PC-9 (cell line): ENCODE results near the gene TRPM5.

Experiments
- CTCF ChIP-seq: fragments of 200-600 bp; sonication (generic); conservative IDR thresholded peaks from 2 replicates; pipeline ENCODE4 v1.6.1; 2017; ENCODE audit warnings: mixed run types, antibody characterized with exemption, mild to moderate bottlenecking, moderate library complexity
- EZH2 ChIP-seq: fragments of 200-600 bp; sonication (generic); IDR thresholded peaks from 2 replicates; pipeline ENCODE4 v1.8.0; 2017; ENCODE audit warnings: antibody characterized with exemption, low read depth

- no peak for TF ChIP-seq CTCF
- TF ChIP-seq EZH2: no peak
Observed at GRCh38 chr11:2470495-2470894, 26.2 kb upstream of the TRPM5 start.
